Central memory CD8-positive, alpha-beta T cell (primary cell): ENCODE data around the gene NAT14.

Source experiments
- ATAC-seq: fragments of 150-1000 bp; cut with Tn5 transposase; replicated peaks from 2 replicates; pipeline ENCODE4 v1.10.0; 2022; ENCODE audit warnings: mild to moderate bottlenecking, moderate FRiP score, moderate number of reproducible peaks; ENCODE audit not compliant: poor library complexity, severe bottlenecking; ENCODE audit errors: extremely low read depth
- DNase-seq, 2 donors: peaks; one replicate each; pipeline ENCODE4 v3.0.0; 2021; ENCODE audit warnings: low spot score in 2 of 2
- H3K27ac Mint-ChIP-seq: one replicate; pipeline ENCODE4 v1.8.0; 2022; ENCODE audit warnings: low read depth, mild to moderate bottlenecking, moderate library complexity, mixed read lengths
- H3K27me3 Mint-ChIP-seq: one replicate; pipeline ENCODE4 v1.8.0; 2022; ENCODE audit warnings: mixed read lengths
- H3K36me3 Mint-ChIP-seq: one replicate; pipeline ENCODE4 v1.8.0; 2022; ENCODE audit warnings: mild to moderate bottlenecking, moderate library complexity, mixed read lengths; ENCODE audit not compliant: insufficient read depth
- H3K4me1 Mint-ChIP-seq: one replicate; pipeline ENCODE4 v1.8.0; 2022; ENCODE audit warnings: mixed read lengths
- H3K4me3 Mint-ChIP-seq: one replicate; pipeline ENCODE4 v1.8.0; 2022; ENCODE audit warnings: mild to moderate bottlenecking, moderate library complexity, mixed read lengths
- H3K9me3 Mint-ChIP-seq: one replicate; pipeline ENCODE4 v1.8.0; 2022; ENCODE audit warnings: mixed read lengths

The NAT14 gene, protein sequence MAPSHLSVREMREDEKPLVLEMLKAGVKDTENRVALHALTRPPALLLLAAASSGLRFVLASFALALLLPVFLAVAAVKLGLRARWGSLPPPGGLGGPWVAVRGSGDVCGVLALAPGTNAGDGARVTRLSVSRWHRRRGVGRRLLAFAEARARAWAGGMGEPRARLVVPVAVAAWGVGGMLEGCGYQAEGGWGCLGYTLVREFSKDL

DNA sequence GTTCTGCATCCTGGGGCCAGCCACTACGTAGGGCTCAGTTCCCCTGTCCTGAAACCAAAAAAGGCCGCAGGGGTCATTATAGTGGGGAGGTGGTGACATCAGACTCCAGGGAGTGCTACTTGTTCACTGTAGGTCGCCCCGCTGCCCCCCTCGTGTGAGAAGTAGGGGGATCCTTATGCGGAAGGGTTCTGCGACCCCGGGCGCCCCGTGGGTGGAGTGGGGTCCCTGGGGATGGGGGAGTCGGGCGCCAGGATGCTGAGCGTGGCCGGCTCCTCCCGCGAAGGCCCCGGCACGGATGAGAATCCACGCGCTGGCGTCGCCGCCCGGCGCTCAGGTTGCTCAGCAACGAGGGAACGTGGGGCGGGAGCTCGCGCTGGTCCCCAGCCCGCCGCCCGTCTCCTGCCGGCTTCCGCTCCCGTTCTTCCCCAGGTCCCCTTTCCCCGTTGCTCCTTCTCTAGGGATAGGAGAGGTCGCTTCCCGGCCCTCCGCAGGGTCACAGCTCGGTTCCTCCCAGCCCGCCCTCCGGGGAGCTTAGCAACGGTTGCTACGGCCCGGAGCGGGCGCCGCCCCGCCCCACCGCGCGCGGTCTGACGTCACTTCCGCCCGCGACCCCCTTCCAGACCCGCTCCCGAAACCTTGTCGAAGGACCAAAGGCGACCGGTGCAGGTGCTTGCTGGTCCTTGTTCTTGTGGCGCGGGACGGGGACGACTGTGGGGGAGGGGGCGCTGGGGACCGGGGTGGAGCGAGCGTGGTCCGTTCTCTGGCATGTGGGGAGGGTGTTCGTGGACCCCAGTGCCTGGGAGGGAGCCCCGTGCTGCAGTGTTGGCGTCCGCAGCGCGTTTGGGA lies at the start of gene NAT14:
Gene NAT14, plus strand, starts transcription at position 596 of the 846 bp plus-strand sequence. CDS start 521 bp downstream, outside the sequence.
- Mint-ChIP-seq H3K27me3 (no peaks in the 10 kb centered on the region), H3K36me3 (peaks cover 12% of the 10 kb centered on the region), H3K4me3 (peak within 1 kb of the TSS; percentile 66), H3K9me3 (no peaks in the 10 kb centered on the region), H3K4me1 (peaks cover 15% of the 10 kb centered on the region), H3K27ac (peak within 1 kb of the TSS; percentile 76)
- ATAC-seq (peak; percentile 59), DNase-seq (peak; percentile 53 to 54)

DNA sequence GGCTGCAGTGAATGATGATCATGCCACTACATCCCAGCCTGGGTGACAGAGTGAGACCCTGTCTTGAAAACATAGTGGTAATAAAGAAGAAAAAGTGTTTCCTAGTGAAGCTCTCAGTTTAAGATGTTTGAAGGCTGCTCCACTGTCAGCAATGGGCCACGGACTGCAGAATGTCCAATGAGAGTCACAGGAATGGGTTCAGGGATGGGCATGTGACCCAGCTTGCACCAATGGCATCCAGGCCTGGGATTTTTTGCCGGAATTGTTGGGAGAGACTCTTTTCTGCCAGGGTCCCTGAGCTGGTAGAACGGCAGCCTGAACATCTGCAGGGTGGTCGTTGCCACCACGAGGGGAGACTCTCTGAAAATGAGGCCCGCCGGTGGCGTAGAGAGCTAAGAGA lies 48.1 kb upstream of the NAT14 start:
- peaks cover 57% of the 10 kb centered on the region for H3K27me3 Mint-ChIP-seq
- no peak overlapping the region for H3K4me3 Mint-ChIP-seq
- H3K4me1 Mint-ChIP-seq = peaks cover 21% of the 10 kb centered on the region
- peaks cover 3% of the 10 kb centered on the region for H3K36me3 Mint-ChIP-seq
- no peak overlapping the region for H3K27ac Mint-ChIP-seq
- ATAC-seq (no peak), DNase-seq (no peak)
- no peaks in the 10 kb centered on the region for H3K9me3 Mint-ChIP-seq

DNA sequence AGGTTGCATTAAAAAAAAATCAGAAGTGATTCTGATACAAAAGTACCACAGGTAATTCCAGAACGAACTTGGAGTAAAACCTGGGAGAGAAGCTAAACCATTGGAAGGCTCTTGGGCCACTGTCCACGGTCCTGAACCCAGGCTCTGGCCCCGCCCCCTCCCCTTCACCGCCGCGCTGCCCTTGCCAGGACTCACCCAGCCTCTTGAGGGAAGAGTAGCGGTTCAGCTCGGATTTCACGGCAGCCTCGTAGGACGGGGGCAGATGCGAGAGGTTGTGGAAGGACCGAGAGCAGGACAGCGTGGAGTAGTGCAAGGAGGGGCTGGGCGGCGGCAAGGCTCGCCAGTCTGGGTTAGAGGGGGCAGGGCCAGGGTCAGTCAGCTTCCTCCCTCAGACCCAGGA lies 47.6 kb upstream of the NAT14 start:
- DNase-seq = no peak
- Mint-ChIP-seq H3K9me3 (no peaks in the 10 kb centered on the region), H3K36me3 (peaks cover 3% of the 10 kb centered on the region), H3K4me1 (peaks cover 21% of the 10 kb centered on the region), H3K27ac (no peak overlapping the region), H3K27me3 (peaks cover 53% of the 10 kb centered on the region), H3K4me3 (no peak overlapping the region)
- no peak for ATAC-seq

DNA sequence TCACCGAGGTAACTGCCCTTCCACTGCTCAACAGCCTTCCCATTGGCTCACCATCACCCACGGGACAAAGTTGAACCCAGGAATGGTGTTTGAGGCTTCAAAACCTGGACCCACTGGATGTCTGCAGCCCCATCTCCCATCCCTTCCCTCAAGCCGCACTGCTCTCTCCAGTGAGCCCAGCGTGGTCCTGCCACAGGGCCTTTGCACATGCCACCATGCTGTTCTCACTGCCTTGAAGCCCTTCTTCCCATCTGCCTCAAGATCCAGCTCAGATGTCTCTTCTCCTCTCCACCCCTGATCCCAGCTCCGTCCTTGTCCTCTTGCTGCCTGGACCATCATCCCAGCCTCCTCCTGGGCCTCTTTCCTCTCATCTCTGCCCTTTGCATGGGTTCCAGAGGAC lies 45.9 kb upstream of the NAT14 start:
- Mint-ChIP-seq H3K4me1 (peaks cover 26% of the 10 kb centered on the region), H3K4me3 (no peak overlapping the region), H3K27ac (no peak overlapping the region), H3K9me3 (no peaks in the 10 kb centered on the region), H3K27me3 (peaks cover 65% of the 10 kb centered on the region), H3K36me3 (peaks cover 3% of the 10 kb centered on the region)
- ATAC-seq (no peak), DNase-seq (no peak)

DNA sequence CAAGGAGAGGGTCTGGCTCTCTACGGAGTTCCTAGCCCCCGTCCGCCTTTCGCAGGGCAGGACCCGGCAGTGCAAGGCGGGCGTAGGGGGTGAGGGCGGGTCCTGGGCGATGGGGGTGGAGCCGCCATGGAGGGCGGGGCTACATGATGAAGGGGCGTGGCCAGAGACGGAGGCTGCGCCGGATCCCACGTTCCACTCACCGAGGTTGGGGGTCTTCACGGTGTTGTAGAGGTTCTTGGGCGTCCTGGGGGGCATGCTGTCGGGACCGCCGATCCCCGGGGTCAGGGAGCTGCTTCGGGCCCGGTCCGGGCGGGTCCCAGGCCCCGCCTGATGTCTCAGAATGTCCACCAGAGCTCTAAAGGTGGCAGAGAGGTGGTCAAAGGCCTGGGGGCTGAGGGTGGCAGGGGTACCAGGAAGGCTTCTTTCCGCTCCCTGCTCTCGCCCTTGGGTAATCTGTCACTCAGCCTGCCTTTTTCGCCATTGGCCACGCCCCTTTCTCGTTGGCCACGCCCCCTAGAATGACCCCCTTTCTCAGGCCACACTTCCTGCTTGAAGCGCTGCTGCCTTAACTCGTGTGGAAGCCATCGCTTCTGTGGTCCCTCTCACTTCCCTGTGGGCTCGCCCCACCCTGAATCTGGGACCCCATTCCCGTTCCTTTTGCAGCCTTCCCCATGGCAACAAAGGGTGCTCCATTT lies 44.4 kb upstream of the NAT14 start:
- H3K9me3 Mint-ChIP-seq = no peaks in the 10 kb centered on the region
- no peak overlapping the region for H3K27ac Mint-ChIP-seq
- ATAC-seq (no peak), DNase-seq (no peak)
- peaks cover 26% of the 10 kb centered on the region for H3K4me1 Mint-ChIP-seq
- no peak overlapping the region for H3K4me3 Mint-ChIP-seq
- H3K27me3 Mint-ChIP-seq = peaks cover 78% of the 10 kb centered on the region
- peaks cover 3% of the 10 kb centered on the region for H3K36me3 Mint-ChIP-seq

DNA sequence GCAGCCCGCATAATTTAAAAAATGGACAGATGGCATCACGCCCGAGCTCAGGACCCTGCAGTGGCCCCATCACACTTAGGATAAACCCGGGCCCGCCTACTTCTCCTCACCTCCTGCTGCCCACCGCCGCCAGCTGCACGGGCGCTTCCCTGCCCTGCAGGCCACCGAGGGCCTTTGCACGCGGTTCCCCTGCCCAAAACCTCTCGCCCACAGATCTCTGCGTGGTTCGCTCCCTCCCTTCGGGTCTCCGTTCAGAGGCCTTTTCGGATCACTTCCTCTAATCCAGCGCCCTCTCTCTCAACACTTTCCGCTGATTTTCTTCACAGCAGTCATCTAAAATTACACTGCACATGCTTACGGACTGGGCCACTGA lies 43.7 kb upstream of the NAT14 start:
- peaks cover 3% of the 10 kb centered on the region for H3K36me3 Mint-ChIP-seq
- ATAC-seq (no peak), DNase-seq (no peak)
- H3K27ac Mint-ChIP-seq = no peak overlapping the region
- no peaks in the 10 kb centered on the region for H3K9me3 Mint-ChIP-seq
- H3K4me3 Mint-ChIP-seq = peak overlapping the region; percentile 53
- peaks cover 78% of the 10 kb centered on the region for H3K27me3 Mint-ChIP-seq
- H3K4me1 Mint-ChIP-seq = peaks cover 26% of the 10 kb centered on the region

DNA sequence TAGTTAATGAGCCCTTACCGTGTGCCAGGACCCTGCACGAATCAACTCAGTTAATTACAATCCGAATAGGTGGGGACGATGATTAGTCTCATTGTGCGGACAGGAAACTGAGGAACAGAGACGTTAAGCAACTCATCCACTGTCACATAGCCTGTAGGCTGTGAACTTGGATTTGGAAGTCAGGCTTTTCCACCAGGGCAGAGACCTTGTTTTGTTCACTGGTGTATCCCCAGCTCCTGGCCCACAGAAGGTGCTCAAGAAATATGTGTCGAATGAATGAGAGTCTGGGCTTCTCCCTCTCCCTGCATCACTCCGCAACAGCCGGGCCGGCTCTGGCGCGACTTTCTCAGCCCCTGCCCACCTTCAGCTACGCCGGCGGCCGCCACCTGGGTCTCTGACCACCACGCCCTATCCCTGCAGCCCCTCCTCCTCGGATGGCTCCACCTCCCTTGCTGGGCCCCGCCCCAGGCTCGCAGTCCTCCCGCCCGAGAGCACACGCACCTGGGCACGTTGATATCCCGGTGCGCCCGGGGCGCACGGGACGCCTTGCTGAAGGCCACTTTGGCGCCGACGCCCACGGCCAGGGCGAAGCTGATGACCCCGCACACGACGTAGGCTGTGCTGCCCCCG lies 43.2 kb upstream of the NAT14 start:
- no peaks in the 10 kb centered on the region for H3K9me3 Mint-ChIP-seq
- peaks cover 3% of the 10 kb centered on the region for H3K36me3 Mint-ChIP-seq
- H3K27me3 Mint-ChIP-seq = peaks cover 73% of the 10 kb centered on the region
- ATAC-seq (no peak), DNase-seq (no peak)
- H3K27ac Mint-ChIP-seq = no peak overlapping the region
- peak overlapping the region; percentile 53 for H3K4me3 Mint-ChIP-seq
- H3K4me1 Mint-ChIP-seq = peaks cover 26% of the 10 kb centered on the region

DNA sequence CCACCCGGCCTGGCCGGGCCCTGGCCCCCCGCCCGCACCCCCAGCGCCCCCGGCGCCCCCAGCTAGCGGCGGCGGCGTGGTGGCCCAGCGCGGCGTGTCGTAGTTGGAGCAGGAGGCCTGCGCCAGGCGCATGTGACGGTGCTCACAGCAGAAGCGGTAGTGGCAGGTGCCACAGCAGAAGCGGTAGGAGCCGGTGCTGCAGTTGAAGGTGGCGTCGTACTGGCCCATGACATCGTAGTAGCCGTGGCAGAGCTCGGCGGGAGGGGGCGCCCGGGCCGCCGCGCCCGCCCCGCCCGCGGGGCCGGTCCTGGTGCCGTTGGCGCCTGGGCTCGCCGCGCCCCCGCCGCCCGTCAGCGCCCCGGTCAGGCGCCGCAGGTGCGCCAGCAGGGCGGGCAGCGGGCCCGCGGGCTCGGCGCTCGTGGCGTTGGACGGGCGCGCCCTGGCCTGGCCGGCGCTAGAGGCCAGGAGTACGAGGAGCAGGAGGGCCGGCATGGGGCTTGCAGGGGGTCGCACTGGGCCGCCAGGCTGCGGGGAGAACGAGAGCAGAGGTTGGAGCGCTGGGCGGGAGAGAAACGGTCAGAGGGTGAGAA lies 42.5 kb upstream of the NAT14 start:
- Mint-ChIP-seq H3K4me3 (no peak overlapping the region), H3K27me3 (peaks cover 67% of the 10 kb centered on the region), H3K27ac (peak overlapping the region; percentile 54), H3K4me1 (peaks cover 26% of the 10 kb centered on the region), H3K9me3 (no peaks in the 10 kb centered on the region), H3K36me3 (peaks cover 3% of the 10 kb centered on the region)
- peak; percentile 61 for ATAC-seq
- no peak for DNase-seq

DNA sequence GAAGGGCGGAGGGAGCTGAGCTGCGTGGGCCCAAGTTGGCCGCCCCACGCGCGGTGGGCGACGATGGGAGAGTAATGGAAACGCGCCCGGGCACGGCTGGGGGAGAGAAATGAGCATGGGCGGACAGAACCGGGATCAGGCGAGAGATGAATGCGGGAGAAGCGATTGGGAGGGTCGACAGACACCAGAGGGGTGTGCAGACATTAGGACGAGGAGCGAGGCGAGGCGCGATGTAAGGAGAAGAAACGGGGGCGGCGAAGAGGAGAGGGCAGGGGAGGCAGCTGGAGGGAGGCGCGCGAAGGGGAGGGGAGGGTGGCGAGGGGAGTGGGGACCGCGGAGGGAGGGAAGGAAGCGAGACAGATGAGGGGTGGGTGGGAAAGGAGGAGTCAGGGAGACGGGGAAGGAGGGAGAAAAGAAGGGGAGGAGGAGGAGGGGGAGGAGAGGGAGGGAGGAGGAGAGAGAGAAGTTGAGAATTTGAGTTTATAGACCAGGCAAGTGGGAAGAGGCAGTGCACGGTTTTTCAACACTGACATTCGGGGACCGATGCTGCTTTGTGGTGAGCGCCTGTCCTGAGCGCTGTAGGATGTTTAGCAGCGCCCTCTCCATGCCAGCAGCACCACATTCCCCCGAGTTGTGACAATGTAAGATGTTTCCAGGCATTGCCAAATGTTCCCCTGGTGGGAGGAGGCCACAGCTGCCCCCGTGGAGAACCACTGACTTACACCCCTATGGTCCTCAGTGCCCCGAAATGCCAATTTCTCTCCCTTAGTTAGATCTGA lies 41.8 kb upstream of the NAT14 start, which contains the start of gene SHISA7:
Gene SHISA7, minus strand, starts transcription at position 256 of the 779 bp plus-strand sequence. CDS start 437 bp downstream, outside the sequence.
- Mint-ChIP-seq H3K4me3 (no peak within 1 kb of the TSS), H3K27me3 (peaks cover 65% of the 10 kb centered on the region), H3K4me1 (peaks cover 26% of the 10 kb centered on the region), H3K27ac (peak within 1 kb of the TSS; percentile 54), H3K9me3 (no peaks in the 10 kb centered on the region), H3K36me3 (peaks cover 3% of the 10 kb centered on the region)
- no peak for DNase-seq
- ATAC-seq = no peak

DNA sequence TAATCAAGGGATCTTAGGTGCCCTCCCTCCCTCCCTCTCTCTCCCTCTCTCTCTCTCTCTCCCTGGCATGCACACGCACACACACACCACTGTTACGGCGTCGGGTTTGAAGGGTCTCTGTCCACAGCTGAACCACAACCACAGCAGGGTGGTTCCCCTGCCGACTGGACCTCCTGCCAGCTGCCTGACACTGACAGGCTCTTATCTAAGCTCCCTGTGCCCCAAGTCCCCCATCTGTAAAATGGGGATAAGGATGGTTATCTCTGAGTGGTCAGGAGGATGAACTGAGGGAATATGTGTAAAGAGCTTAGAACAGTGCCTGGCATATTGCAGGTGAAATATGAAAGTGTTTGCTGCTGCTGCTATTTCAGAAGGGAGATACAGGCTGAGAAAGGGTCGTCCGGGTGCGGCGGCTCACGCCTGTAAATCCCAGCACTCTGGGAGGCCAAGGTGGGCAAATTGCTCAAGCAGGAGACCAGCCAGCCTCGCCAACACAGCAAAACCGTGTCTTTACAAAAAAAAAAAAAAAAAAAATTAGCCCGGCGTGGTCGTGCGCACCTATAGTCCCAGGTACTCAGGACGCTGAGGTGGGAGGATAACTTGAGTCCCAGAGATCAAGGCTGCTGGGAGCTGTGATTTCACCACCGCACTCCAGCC lies 41.0 kb upstream of the NAT14 start:
- peaks cover 59% of the 10 kb centered on the region for H3K27me3 Mint-ChIP-seq
- H3K27ac Mint-ChIP-seq = no peak overlapping the region
- DNase-seq (no peak), ATAC-seq (no peak)
- H3K9me3 Mint-ChIP-seq = no peaks in the 10 kb centered on the region
- peaks cover 2% of the 10 kb centered on the region for H3K36me3 Mint-ChIP-seq
- H3K4me1 Mint-ChIP-seq = peaks cover 25% of the 10 kb centered on the region
- no peak overlapping the region for H3K4me3 Mint-ChIP-seq

DNA sequence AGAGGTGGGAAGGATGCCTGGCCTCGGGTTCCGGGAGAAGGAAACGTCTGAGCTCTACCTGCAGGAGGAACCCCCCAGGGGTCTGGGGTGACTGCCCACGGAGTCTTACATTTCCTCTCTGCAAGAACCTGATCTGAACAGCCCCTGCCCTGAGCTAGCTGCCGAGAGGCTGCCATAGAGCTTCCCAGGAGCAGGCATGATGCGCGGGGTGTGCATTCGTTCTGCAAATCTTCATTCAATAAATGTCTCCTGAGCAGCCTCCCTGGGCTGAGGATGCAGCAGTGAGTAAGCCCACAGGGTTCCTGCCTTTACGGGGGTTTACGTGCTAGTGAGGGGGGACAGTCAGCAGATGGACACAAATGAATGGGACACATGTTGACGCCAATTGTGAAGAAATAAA lies 40.3 kb upstream of the NAT14 start:
- ATAC-seq (no peak), DNase-seq (no peak)
- Mint-ChIP-seq H3K27me3 (peaks cover 52% of the 10 kb centered on the region), H3K9me3 (no peaks in the 10 kb centered on the region), H3K4me3 (no peak overlapping the region), H3K27ac (no peak overlapping the region), H3K4me1 (peaks cover 18% of the 10 kb centered on the region), H3K36me3 (no peaks in the 10 kb centered on the region)
